ENCODE results near the gene ATP8B3.

DNA sequence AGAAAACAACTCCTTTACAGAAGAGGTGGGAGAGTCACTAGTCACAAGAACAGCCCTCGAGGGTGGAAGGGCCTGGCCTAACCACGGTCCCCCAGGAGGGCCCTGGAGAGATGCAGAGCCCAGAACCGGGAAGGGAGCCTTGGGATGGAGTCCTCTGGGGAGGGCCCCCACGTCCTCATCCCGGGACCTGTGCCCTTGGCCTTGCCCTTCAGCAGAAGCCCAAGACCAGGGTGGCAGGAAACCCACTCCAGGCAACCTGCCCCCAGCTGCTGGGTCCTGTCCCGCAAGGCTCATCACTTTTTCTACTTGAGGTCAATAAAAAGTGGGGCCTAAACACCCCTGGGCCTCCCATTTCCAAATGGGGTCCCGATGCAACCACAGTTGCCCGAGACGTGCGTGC, 2.3 kb upstream of the ATP8B3 start:
- TF ChIP-seq, protein P1, sequence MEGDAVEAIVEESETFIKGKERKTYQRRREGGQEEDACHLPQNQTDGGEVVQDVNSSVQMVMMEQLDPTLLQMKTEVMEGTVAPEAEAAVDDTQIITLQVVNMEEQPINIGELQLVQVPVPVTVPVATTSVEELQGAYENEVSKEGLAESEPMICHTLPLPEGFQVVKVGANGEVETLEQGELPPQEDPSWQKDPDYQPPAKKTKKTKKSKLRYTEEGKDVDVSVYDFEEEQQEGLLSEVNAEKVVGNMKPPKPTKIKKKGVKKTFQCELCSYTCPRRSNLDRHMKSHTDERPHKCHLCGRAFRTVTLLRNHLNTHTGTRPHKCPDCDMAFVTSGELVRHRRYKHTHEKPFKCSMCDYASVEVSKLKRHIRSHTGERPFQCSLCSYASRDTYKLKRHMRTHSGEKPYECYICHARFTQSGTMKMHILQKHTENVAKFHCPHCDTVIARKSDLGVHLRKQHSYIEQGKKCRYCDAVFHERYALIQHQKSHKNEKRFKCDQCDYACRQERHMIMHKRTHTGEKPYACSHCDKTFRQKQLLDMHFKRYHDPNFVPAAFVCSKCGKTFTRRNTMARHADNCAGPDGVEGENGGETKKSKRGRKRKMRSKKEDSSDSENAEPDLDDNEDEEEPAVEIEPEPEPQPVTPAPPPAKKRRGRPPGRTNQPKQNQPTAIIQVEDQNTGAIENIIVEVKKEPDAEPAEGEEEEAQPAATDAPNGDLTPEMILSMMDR (IDR thresholded peaks at IDR 0.05): no peak
- TF ChIP-seq, protein P2, sequence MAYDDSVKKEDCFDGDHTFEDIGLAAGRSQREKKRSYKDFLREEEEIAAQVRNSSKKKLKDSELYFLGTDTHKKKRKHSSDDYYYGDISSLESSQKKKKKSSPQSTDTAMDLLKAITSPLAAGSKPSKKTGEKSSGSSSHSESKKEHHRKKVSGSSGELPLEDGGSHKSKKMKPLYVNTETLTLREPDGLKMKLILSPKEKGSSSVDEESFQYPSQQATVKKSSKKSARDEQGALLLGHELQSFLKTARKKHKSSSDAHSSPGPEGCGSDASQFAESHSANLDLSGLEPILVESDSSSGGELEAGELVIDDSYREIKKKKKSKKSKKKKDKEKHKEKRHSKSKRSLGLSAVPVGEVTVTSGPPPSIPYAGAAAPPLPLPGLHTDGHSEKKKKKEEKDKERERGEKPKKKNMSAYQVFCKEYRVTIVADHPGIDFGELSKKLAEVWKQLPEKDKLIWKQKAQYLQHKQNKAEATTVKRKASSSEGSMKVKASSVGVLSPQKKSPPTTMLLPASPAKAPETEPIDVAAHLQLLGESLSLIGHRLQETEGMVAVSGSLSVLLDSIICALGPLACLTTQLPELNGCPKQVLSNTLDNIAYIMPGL (CRISPR knock-in tag; IDR thresholded peaks at IDR 0.05; ENCODE audit: borderline replicate concordance): no peak
- no peak for TF ChIP-seq ZFP36 (IDR thresholded peaks at IDR 0.05; ENCODE audit: borderline replicate concordance, partially characterized antibody)
- TF ChIP-seq, protein P3, sequence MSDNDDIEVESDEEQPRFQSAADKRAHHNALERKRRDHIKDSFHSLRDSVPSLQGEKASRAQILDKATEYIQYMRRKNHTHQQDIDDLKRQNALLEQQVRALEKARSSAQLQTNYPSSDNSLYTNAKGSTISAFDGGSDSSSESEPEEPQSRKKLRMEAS (IDR thresholded peaks at IDR 0.05): no peak
